ENCODE measurements around the gene LYPD1. TPM values are rescaled to one million over a fixed set of nuclear protein-coding genes. Genes with fewer than 3 reads are reported as not detected.

Gene LYPD1
- total RNA-seq, 1 experiment from 2014 or later: 13.8 TPM

GRCh38 chr2:132659331-132659730 lies 10.7 kb downstream of the LYPD1 start:
- BruUV-seq (replicated peaks): no TSS peak
- intact Hi-C loops (cut with micrococcal nuclease; ENCODE audit: unreplicated experiment): no loop called here
- no peaks in the 10 kb centered on the region for H3K9me3 ChIP-seq (ENCODE audit: low read depth, low read length, poor library complexity, severe bottlenecking)
- ChIA-PET CTCF (no interaction called here), POLR2A (ENCODE audit: low non-redundant PET) (interaction anchor here (0.7 kb wide), 1 partner anchor 346 kb away, joined by 3 read pairs; no protein-coding TSS in a partner anchor)
- H3K27me3 ChIP-seq (replicated peaks; ENCODE audit: insufficient read depth, low read depth, low read length, poor library complexity): no peaks in the 10 kb centered on the region
- H3K36me3 ChIP-seq (ENCODE audit: insufficient read depth, low read length, poor library complexity, severe bottlenecking): no peaks in the 10 kb centered on the region
- DNase-seq (ENCODE audit: low spot score): no peak
- no peak overlapping the region for H3K27ac ChIP-seq (ENCODE audit: low read depth, low read length, poor library complexity, severe bottlenecking)
- no peaks in the 10 kb centered on the region for H3K4me1 ChIP-seq (ENCODE audit: insufficient read depth, low read length, poor library complexity, severe bottlenecking)
- TF ChIP-seq EZH2 (IDR thresholded peaks at IDR 0.05; ENCODE audit: borderline replicate concordance, low read depth, low read length, poor library complexity, severe bottlenecking) (no peak), CTCF (conservative IDR thresholded peaks at IDR 0.05; ENCODE audit: low read depth, low read length) (no peak)
- no peak overlapping the region for H3K4me3 ChIP-seq (ENCODE audit: low read depth, low read length, poor library complexity, severe bottlenecking)

DNA sequence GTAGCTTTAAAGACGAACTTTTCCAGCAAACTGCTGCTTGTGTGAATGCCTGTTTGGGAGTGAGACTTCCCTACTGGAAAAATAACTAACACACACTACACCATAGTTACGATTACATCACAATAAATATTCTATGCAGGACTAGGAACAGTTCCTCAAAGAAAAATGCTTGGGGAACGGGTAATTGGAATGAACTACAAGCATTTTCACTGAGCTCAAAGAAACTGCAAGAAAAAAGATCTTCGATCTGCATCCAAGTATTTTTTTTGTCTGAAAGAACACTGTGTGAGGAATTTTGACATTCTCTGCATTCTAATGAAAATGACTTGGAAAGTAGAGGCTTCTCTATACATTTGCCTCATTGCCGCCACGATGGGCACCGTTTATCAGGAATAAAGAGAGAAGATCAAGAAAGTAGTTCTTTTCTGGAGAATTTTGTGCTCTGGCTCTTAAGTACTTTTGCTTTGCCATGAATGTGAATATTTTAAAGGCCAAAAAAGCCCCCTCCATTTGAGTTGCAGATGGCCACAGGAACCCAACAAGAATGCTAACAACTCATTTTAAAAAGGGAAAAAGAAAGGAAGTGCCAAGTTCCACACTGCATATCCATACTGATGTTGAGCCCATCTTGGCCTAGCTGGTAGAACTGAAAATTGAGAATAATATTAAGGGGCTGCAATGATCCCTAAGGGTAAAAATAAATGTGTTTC lies 13.6 kb downstream of the LYPD1 start:
- BruUV-seq (replicated peaks): no TSS peak
- Histone ChIP-seq H3K4me3 (ENCODE audit: low read depth, low read length, poor library complexity, severe bottlenecking) (no peak overlapping the region), H3K36me3 (ENCODE audit: insufficient read depth, low read length, poor library complexity, severe bottlenecking) (no peaks in the 10 kb centered on the region), H3K4me1 (ENCODE audit: insufficient read depth, low read length, poor library complexity, severe bottlenecking) (peaks cover 16% of the 10 kb centered on the region), H3K27ac (ENCODE audit: low read depth, low read length, poor library complexity, severe bottlenecking) (no peak overlapping the region), H3K9me3 (ENCODE audit: low read depth, low read length, poor library complexity, severe bottlenecking) (no peaks in the 10 kb centered on the region), H3K27me3 (replicated peaks; ENCODE audit: insufficient read depth, low read depth, low read length, poor library complexity) (no peaks in the 10 kb centered on the region)
- intact Hi-C loops (cut with micrococcal nuclease; ENCODE audit: unreplicated experiment): no loop called here
- TF ChIP-seq EZH2 (IDR thresholded peaks at IDR 0.05; ENCODE audit: borderline replicate concordance, low read depth, low read length, poor library complexity, severe bottlenecking): no peak
- TF ChIP-seq CTCF (conservative IDR thresholded peaks at IDR 0.05; ENCODE audit: low read depth, low read length): no peak
- ChIA-PET POLR2A (ENCODE audit: low non-redundant PET) (no interaction called here), CTCF (no interaction called here)
- DNase-seq (ENCODE audit: low spot score): no peak

DNA sequence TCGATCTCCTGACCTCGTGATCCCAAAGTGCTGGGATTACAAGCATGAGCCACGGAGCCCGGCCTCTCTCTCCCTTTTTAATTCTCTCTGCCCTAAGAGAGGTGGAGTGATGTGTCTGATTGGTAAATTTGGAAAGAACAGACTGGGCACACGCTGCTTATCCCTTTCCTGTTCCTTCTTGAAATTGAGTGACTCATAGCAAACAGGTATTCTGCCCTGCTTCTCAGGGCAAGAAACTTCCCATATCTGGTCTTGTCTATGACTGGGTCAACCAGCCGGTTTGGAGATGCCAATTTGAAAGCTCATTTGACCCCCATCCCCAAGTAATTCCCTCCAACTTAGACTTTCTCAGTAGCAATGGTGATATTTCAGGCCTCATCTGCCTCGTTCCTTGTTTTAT lies 15.0 kb downstream of the LYPD1 start:
- H3K4me3 ChIP-seq (ENCODE audit: low read depth, low read length, poor library complexity, severe bottlenecking): no peak overlapping the region
- BruUV-seq (replicated peaks): no TSS peak
- H3K27ac ChIP-seq (ENCODE audit: low read depth, low read length, poor library complexity, severe bottlenecking): no peak overlapping the region
- CTCF ChIA-PET: no interaction called here
- no peaks in the 10 kb centered on the region for H3K27me3 ChIP-seq (replicated peaks; ENCODE audit: insufficient read depth, low read depth, low read length, poor library complexity)
- TF ChIP-seq EZH2 (IDR thresholded peaks at IDR 0.05; ENCODE audit: borderline replicate concordance, low read depth, low read length, poor library complexity, severe bottlenecking): no peak
- no peak for TF ChIP-seq CTCF (conservative IDR thresholded peaks at IDR 0.05; ENCODE audit: low read depth, low read length)
- H3K4me1 ChIP-seq (ENCODE audit: insufficient read depth, low read length, poor library complexity, severe bottlenecking): peaks cover 16% of the 10 kb centered on the region
- intact Hi-C loops (cut with micrococcal nuclease; ENCODE audit: unreplicated experiment): loop anchor here (5.0 kb wide), 1 partner anchor 517 kb away; no protein-coding TSS in a partner anchor
- POLR2A ChIA-PET (ENCODE audit: low non-redundant PET): no interaction called here
- no peaks in the 10 kb centered on the region for H3K36me3 ChIP-seq (ENCODE audit: insufficient read depth, low read length, poor library complexity, severe bottlenecking)
- no peaks in the 10 kb centered on the region for H3K9me3 ChIP-seq (ENCODE audit: low read depth, low read length, poor library complexity, severe bottlenecking)
- DNase-seq (ENCODE audit: low spot score): no peak

Measured in A673 (cell line).